DND-41 (cell line): ENCODE measurements around the gene SCAPER.

Experiments
- ATAC-seq: fragments of 200-7000 bp; cut with Tn5 transposase; 3 replicates; pipeline ENCODE4 v1.9.1; 2021; ENCODE audit warnings: low read depth; ENCODE audit not compliant: insufficient read depth
- DNase-seq: peaks from one replicate; pipeline ENCODE4 v3.0.0-alpha.2; 2020
- H2AFZ ChIP-seq: 2 replicates; pipeline ENCODE4 v1.6.0; 2012; ENCODE audit warnings: low read depth, low read length
- H3K27ac ChIP-seq: 2 replicates; pipeline ENCODE4 v1.5.1; 2012; ENCODE audit warnings: low read length, inconsistent platforms
- H3K27me3 ChIP-seq: fragments of 200-600 bp; sonication (generic); 2 replicates; pipeline ENCODE4 v1.6.0; 2012; ENCODE audit warnings: low read length, mild to moderate bottlenecking, inconsistent platforms; ENCODE audit not compliant: insufficient read depth, poor library complexity
- H3K36me3 ChIP-seq: 2 replicates; pipeline ENCODE4 v1.5.1; 2012; ENCODE audit warnings: low read length, inconsistent platforms; ENCODE audit not compliant: insufficient read depth
- H3K4me1 ChIP-seq: 2 replicates; pipeline ENCODE4 v1.5.1; 2012; ENCODE audit warnings: mild to moderate bottlenecking, low read length; ENCODE audit not compliant: insufficient read depth
- H3K4me2 ChIP-seq: 2 replicates; pipeline ENCODE4 v1.6.0; 2012; ENCODE audit warnings: mild to moderate bottlenecking, moderate library complexity, low read length, inconsistent platforms; ENCODE audit not compliant: insufficient read depth
- H3K4me3 ChIP-seq, 2 experiments: fragments of 200-600 bp in 1 of 2; shearing (Covaris generic) in 1 of 2; 2 replicates each; pipeline ENCODE4 v1.5.1; 2012 to 2016; ENCODE audit warnings: inconsistent platforms in 2 of 2, low read length in 2 of 2, mild to moderate bottlenecking in 2 of 2, low read depth in 1 of 2, moderate library complexity in 1 of 2
- H3K79me2 ChIP-seq: 2 replicates; pipeline ENCODE4 v1.6.0; 2012; ENCODE audit warnings: low read length, inconsistent platforms; ENCODE audit not compliant: insufficient read depth
- H3K9ac ChIP-seq: 2 replicates; pipeline ENCODE4 v1.6.0; 2012; ENCODE audit warnings: low read depth, mild to moderate bottlenecking, inconsistent platforms, low read length, moderate library complexity
- H3K9me3 ChIP-seq: 2 replicates; pipeline ENCODE4 v1.5.1; 2012; ENCODE audit warnings: low read length, moderate library complexity, mild to moderate bottlenecking, inconsistent platforms; ENCODE audit not compliant: insufficient read depth, severe bottlenecking
- H4K20me1 ChIP-seq: 2 replicates; pipeline ENCODE4 v1.6.0; 2012; ENCODE audit warnings: low read length; ENCODE audit not compliant: insufficient read depth
- EZH2 ChIP-seq: IDR thresholded peaks from 3 replicates; pipeline ENCODE4 v1.6.1; 2012; ENCODE audit warnings: borderline replicate concordance, low read depth, mild to moderate bottlenecking, moderate library complexity, low read length, inconsistent platforms; ENCODE audit not compliant: severe bottlenecking
- TF ChIP-seq, protein P1 (sequence below): IDR thresholded peaks from 2 replicates; pipeline ENCODE4 v1.5.1; 2012; ENCODE audit warnings: borderline replicate concordance, low read length, moderate library complexity, mild to moderate bottlenecking; ENCODE audit not compliant: poor library complexity, severe bottlenecking; ENCODE audit errors: extremely low read depth

SCAPER gene

DNA sequence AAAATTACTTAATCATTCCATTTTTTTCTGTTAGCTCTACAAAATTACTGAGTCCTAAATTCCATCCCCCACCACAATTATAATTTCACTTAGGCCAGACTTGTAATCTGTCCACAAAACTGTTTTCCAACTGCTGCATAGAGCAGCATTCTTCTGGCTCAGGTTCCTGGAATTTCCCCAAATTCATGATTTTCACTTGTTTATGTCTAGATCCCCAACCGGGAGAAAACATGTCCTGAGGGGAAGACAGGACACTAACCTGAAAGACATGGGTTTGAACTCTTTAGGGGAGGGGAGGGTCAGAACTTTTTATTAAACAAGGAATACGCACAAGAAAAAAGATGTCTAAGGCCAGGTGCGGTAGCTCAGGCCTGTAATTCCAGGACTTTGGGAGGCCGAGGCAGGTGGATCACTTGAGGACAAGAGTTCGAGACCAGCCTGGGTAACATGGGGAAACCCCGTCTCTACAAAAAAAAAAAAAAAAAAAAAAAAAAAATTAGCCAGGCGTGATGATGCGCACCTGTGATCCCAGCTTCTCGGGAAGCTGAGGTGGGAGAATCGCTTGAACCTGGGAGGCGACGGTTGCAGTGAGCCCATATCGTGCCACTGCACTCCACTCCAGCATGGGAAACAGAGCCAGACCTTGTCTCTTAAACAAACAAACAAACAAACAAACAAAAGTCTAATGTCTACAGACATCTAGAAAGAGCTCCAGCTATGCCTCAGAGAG is 595.4 kb downstream of the SCAPER start:
- Histone ChIP-seq H3K9ac (peak overlapping the region; percentile 68), H3K9me3 (no peaks in the 10 kb centered on the region), H3K4me3 (peak overlapping the region; percentile 47 to 70; a peak in 3 of 4 replicates), H3K27ac (peak overlapping the region; percentile 67), H2AFZ (no peak overlapping the region), H3K79me2 (peaks cover 61% of the 10 kb centered on the region), H3K27me3 (no peaks in the 10 kb centered on the region), H3K4me2 (peak overlapping the region; percentile 86), H3K36me3 (no peaks in the 10 kb centered on the region), H4K20me1 (peaks cover 7% of the 10 kb centered on the region; the same call in 1 of the 2 replicates), H3K4me1 (peaks cover 26% of the 10 kb centered on the region)
- ATAC-seq (no peak), DNase-seq (no peak)
- TF ChIP-seq EZH2, result no peak
- TF ChIP-seq, protein P1, sequence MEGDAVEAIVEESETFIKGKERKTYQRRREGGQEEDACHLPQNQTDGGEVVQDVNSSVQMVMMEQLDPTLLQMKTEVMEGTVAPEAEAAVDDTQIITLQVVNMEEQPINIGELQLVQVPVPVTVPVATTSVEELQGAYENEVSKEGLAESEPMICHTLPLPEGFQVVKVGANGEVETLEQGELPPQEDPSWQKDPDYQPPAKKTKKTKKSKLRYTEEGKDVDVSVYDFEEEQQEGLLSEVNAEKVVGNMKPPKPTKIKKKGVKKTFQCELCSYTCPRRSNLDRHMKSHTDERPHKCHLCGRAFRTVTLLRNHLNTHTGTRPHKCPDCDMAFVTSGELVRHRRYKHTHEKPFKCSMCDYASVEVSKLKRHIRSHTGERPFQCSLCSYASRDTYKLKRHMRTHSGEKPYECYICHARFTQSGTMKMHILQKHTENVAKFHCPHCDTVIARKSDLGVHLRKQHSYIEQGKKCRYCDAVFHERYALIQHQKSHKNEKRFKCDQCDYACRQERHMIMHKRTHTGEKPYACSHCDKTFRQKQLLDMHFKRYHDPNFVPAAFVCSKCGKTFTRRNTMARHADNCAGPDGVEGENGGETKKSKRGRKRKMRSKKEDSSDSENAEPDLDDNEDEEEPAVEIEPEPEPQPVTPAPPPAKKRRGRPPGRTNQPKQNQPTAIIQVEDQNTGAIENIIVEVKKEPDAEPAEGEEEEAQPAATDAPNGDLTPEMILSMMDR, result no peak

DNA sequence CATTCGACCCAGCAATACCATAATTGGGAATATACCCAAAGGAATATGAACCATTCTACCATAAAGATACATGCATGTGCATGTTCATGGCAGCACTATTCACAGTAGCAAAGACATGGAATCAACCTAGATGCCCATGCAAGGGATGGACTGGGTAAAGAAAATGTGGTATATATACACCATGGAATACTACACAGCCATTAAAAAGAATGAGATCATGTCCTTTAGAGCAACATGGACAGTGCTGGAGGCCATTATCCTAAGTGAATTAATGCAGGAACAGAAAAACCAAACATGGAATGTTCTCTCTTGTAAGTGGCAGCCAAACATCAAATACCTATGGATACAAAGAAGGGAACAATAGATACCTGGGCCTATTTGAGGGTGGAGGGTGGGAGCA is 601.2 kb downstream of the SCAPER start:
- H4K20me1 ChIP-seq, result peaks cover 38% of the 10 kb centered on the region
- DNase-seq, result no peak
- ATAC-seq, result no peak

DNA sequence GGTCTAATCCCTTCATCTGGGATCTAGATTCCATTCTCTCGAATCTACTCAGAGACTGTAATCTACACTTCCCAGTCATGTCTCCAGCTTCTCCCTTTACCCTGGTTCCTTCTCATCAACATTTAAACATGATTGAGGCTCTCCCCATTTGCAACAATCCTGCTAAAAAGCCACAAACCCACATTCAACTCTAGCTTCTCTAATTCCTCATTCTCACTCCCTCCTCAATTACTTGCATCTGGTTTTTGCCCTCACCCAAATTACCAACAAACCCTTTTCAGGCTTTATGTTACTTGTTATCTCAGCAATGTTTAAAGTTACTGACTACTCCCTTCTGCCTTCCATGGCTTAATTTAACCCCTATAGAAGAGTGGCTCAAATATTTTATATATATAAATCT is 605.4 kb downstream of the SCAPER start:
- no peaks in the 10 kb centered on the region for H3K4me1 ChIP-seq
- H3K9me3 ChIP-seq, result no peaks in the 10 kb centered on the region
- no peak overlapping the region for H2AFZ ChIP-seq
- DNase-seq (no peak), ATAC-seq (no peak)
- H3K9ac ChIP-seq, result no peak overlapping the region
- no peaks in the 10 kb centered on the region for H3K36me3 ChIP-seq
- H4K20me1 ChIP-seq, result peaks cover 38% of the 10 kb centered on the region
- H3K4me2 ChIP-seq, result no peak overlapping the region
- H3K27ac ChIP-seq, result no peak overlapping the region
- peaks cover 96% of the 10 kb centered on the region for H3K79me2 ChIP-seq
- no peak overlapping the region for H3K4me3 ChIP-seq
- no peaks in the 10 kb centered on the region for H3K27me3 ChIP-seq
- TF ChIP-seq, protein P1, result no peak
- no peak for TF ChIP-seq EZH2

More for the DNA sequence above, 601.2 kb downstream of the SCAPER start:
- no peaks in the 10 kb centered on the region for H3K9me3 ChIP-seq
- H3K79me2 ChIP-seq, result peaks cover 97% of the 10 kb centered on the region
- no peak for TF ChIP-seq EZH2
- TF ChIP-seq, protein P1, result no peak
- no peak overlapping the region for H3K27ac ChIP-seq
- no peaks in the 10 kb centered on the region for H3K36me3 ChIP-seq
- no peak overlapping the region for H3K4me3 ChIP-seq
- H3K9ac ChIP-seq, result no peak overlapping the region
- peaks cover 7% of the 10 kb centered on the region; the same call in 1 of the 2 replicates for H3K4me1 ChIP-seq
- no peak overlapping the region for H2AFZ ChIP-seq
- no peak overlapping the region for H3K4me2 ChIP-seq
- no peaks in the 10 kb centered on the region for H3K27me3 ChIP-seq
